Endothelial cell of umbilical vein (primary cell): ENCODE results near the gene NUPR1. TPM values are rescaled to one million over a fixed set of nuclear protein-coding genes. Genes with fewer than 3 reads are reported as not detected.

Experiments used
- BruUV-seq: library from RNA; stranded (reverse); fragments of 400-500 nt; replicated peaks from 2 replicates; lab custom pipeline; 2021; lab: Mats Ljungman, UMichigan
- CTCF ChIA-PET: fragments of 300-600, 350-600 bp; sonication (Branson Sonifier 250); formaldehyde crosslinking; loops from one replicate; lab custom pipeline; 2021; ENCODE audit warnings: antibody characterized with exemption, inconsistent platforms; lab: Charles Lee
- POLR2A ChIA-PET: fragments of 300-600, 350-600 bp; sonication (Branson Sonifier 250); formaldehyde crosslinking; loops from one replicate; lab custom pipeline; 2021; ENCODE audit warnings: antibody characterized with exemption, inconsistent platforms; lab: Charles Lee
- DNase-seq: peaks from one replicate; pipeline ENCODE4 v3.0.0-alpha.2; 2011; ENCODE audit warnings: low read depth, low spot score
- FAIRE-seq: peaks from 2 replicates; lab custom pipeline; 2011; peaks lifted over from hg19 to GRCh38; lab: Jason Lieb, UNC
- H2AFZ ChIP-seq: 2 replicates; pipeline ENCODE4 v1.6.0; 2012; ENCODE audit warnings: low read depth, low read length, control low read depth, inconsistent platforms
- H3K27ac ChIP-seq: 2 replicates; pipeline ENCODE4 v1.5.1; 2011; ENCODE audit warnings: low read depth, mild to moderate bottlenecking, control low read depth, low read length, moderate library complexity; ENCODE audit not compliant: insufficient read depth
- H3K27me3 ChIP-seq, 2 experiments: 2 replicates each; pipeline versions ENCODE4 v1.6.0 to v1.6.1; 2011; ENCODE audit warnings: low read length in 2 of 2, mixed read lengths in 1 of 2; ENCODE audit not compliant: control insufficient read depth in 2 of 2, insufficient read depth in 2 of 2
- H3K36me3 ChIP-seq, 2 experiments: 2 replicates in 1 of 2; 3 replicates in 1 of 2; pipeline ENCODE4 v1.5.1; 2011; ENCODE audit warnings: low read length in 2 of 2, mild to moderate bottlenecking in 1 of 2, moderate library complexity in 1 of 2; ENCODE audit not compliant: control insufficient read depth in 2 of 2, insufficient read depth in 2 of 2; ENCODE audit errors: extremely low read depth in 1 of 2
- H3K4me1 ChIP-seq: 3 replicates; pipeline ENCODE4 v1.5.1; 2011; ENCODE audit warnings: mild to moderate bottlenecking, low read length; ENCODE audit not compliant: control insufficient read depth, insufficient read depth; ENCODE audit errors: extremely low read depth
- H3K4me2 ChIP-seq: 2 replicates; pipeline ENCODE4 v1.6.1; 2011; ENCODE audit warnings: low read length, control low read depth, mixed read lengths; ENCODE audit not compliant: insufficient read depth
- H3K4me3 ChIP-seq, 3 experiments: fragments of 200-600 bp in 1 of 3; sonication (generic), shearing (Covaris generic) in 1 of 3; replicated peaks in 1 of 3; 2 replicates each; pipeline ENCODE4 v1.5.1; 2011 to 2016; ENCODE audit warnings: control low read depth in 3 of 3, low read length in 3 of 3, mild to moderate bottlenecking in 2 of 3, inconsistent platforms in 1 of 3, low read depth in 1 of 3, moderate library complexity in 1 of 3; ENCODE audit not compliant: insufficient read depth in 1 of 3
- H3K79me2 ChIP-seq: 2 replicates; pipeline ENCODE4 v1.6.0; 2012; ENCODE audit warnings: low read length, inconsistent platforms; ENCODE audit not compliant: control insufficient read depth, insufficient read depth
- H3K9ac ChIP-seq: replicated peaks from 2 replicates; pipeline ENCODE3; 2011; ENCODE audit warnings: low read length, control low read depth; ENCODE audit not compliant: insufficient read depth; ENCODE audit errors: extremely low read depth
- H3K9me1 ChIP-seq: replicated peaks from 3 replicates; pipeline ENCODE4 v1.6.0; 2011; ENCODE audit warnings: mild to moderate bottlenecking, low read length; ENCODE audit not compliant: control insufficient read depth, insufficient read depth; ENCODE audit errors: extremely low read depth
- H3K9me3 ChIP-seq: replicated peaks from 2 replicates; pipeline ENCODE4 v1.5.1; 2012; ENCODE audit warnings: low read length, inconsistent platforms; ENCODE audit not compliant: control insufficient read depth, insufficient read depth
- H4K20me1 ChIP-seq: replicated peaks from 2 replicates; pipeline ENCODE3; 2011; ENCODE audit warnings: mild to moderate bottlenecking, low read length; ENCODE audit not compliant: control insufficient read depth, insufficient read depth; ENCODE audit errors: extremely low read depth
- CTCF ChIP-seq, 2 donors: IDR thresholded peaks; 1 replicate in 1 of 2; 2 replicates in 1 of 2; pipeline ENCODE4 v1.5.1; 2011; ENCODE audit warnings: low read length in 2 of 2, mild to moderate bottlenecking in 2 of 2, moderate library complexity in 2 of 2, control low read depth in 1 of 2, inconsistent platforms in 1 of 2, low read depth in 1 of 2; ENCODE audit not compliant: insufficient read depth in 1 of 2; ENCODE audit errors: extremely low read depth in 1 of 2
- EZH2 ChIP-seq: IDR thresholded peaks from 2 replicates; pipeline ENCODE4 v1.6.1; 2012; ENCODE audit warnings: borderline replicate concordance, low read depth, mild to moderate bottlenecking, moderate library complexity, low read length, inconsistent platforms; ENCODE audit not compliant: severe bottlenecking
- FOS ChIP-seq: IDR thresholded peaks from 2 replicates; pipeline ENCODE4 v1.6.1; 2011; ENCODE audit warnings: mild to moderate bottlenecking, low read length, moderate library complexity, borderline replicate concordance; ENCODE audit not compliant: insufficient read depth
- GATA2 ChIP-seq: IDR thresholded peaks from 2 replicates; pipeline ENCODE4 v1.7.0; 2011; ENCODE audit warnings: low read depth, mild to moderate bottlenecking, moderate library complexity, mixed read lengths, low read length; ENCODE audit not compliant: insufficient read length, insufficient read depth
- MAX ChIP-seq: IDR thresholded peaks from 2 replicates; pipeline ENCODE4 v1.6.1; 2011; ENCODE audit not compliant: insufficient read depth, insufficient read length
- MYC ChIP-seq: IDR thresholded peaks from one replicate; pipeline ENCODE4 v1.6.1; 2011; ENCODE audit warnings: mild to moderate bottlenecking, low read depth, low read length
- dilution Hi-C: fragments of 300-500 bp; cut with MboI; formaldehyde crosslinking; loops from one replicate; pipeline ENCODE4 v1.15.0; 2019; ENCODE audit warnings: low sequenced_read_pairs; ENCODE audit not compliant: extremely low pct_ligation_motif_present
- intact Hi-C: fragments of 100-400 bp; cut with micrococcal nuclease; formaldehyde crosslinking; loops from one replicate; pipeline ENCODE4 v1.10.0; 2022
- polyA plus RNA-seq, 4 experiments: library from polyadenylated mRNA; depleted of rRNA in 3 of 4; stranded (reverse) in 3 of 4; unstranded in 1 of 4; fragments of >200 nt; gene quantifications; 2 replicates each; pipeline versions ENCODE4 v1.2.1 to v1.2.3, GENCODE V29; 2011 to 2012; ENCODE audit warnings: missing spikeins in 1 of 4
- total RNA-seq: library from RNA; stranded (reverse); gene quantifications from 2 replicates; pipeline ENCODE4 v1.2.3, GENCODE V29; 2021

The NUPR1 gene
- total and polyA plus RNA-seq, 2 donors (not counting 3 experiments of a cell fraction or from before 2014, with no cell fraction given): 1.8 to 4.9 TPM

- POLR2A ChIA-PET: no interaction called here
- H3K36me3 ChIP-seq: no peaks in the 10 kb centered on the region
- BruUV-seq: no TSS peak
- no peak overlapping the region for H2AFZ ChIP-seq
- H3K9ac ChIP-seq: no peak overlapping the region
- dilution Hi-C loops: no loop called here
- DNase-seq (no peak), FAIRE-seq (no peak)
- no peaks in the 10 kb centered on the region for H3K27me3 ChIP-seq
- intact Hi-C loops: no loop called here
- H3K9me1 ChIP-seq: no peaks in the 10 kb centered on the region
- H3K27ac ChIP-seq: no peak overlapping the region
- TF ChIP-seq MYC (no peak), EZH2 (no peak), GATA2 (no peak), CTCF (IDR thresholded peaks at IDR 0.05; ENCODE audit: extremely low read depth in 1 of 2, insufficient read depth in 1 of 2, low read depth in 1 of 2, low read length in 2 of 2) (no peak), MAX (no peak), FOS (no peak)
- H3K9me3 ChIP-seq: no peaks in the 10 kb centered on the region
- CTCF ChIA-PET: no interaction called here
- no peaks in the 10 kb centered on the region for H3K4me1 ChIP-seq
- no peak overlapping the region for H3K4me3 ChIP-seq
- H3K4me2 ChIP-seq: no peak overlapping the region
- H3K79me2 ChIP-seq: no peaks in the 10 kb centered on the region
- H4K20me1 ChIP-seq: no peaks in the 10 kb centered on the region
These were observed 26.7 kb downstream of the NUPR1 start for GRCh38 chr16:28511801-28512789.
